Nephron progenitor cell (in vitro differentiated cells): ENCODE data around the gene SHBG.

ENCODE experiments used
- DNase-seq: peaks from one replicate; pipeline ENCODE4 v3.0.0; 2021
- H3K27ac Mint-ChIP-seq: 2 replicates; pipeline ENCODE4 v1.8.0; 2021; ENCODE audit warnings: mild to moderate bottlenecking, moderate library complexity, mixed read lengths
- H3K27me3 Mint-ChIP-seq: 2 replicates; pipeline ENCODE4 v1.8.0; 2021; ENCODE audit warnings: mild to moderate bottlenecking, low read depth, mixed read lengths; ENCODE audit not compliant: poor library complexity
- H3K36me3 Mint-ChIP-seq: 2 replicates; pipeline ENCODE4 v1.8.0; 2021; ENCODE audit warnings: low read depth, mixed read lengths
- H3K4me1 Mint-ChIP-seq: 2 replicates; pipeline ENCODE4 v1.8.0; 2021; ENCODE audit warnings: mixed read lengths
- H3K4me3 Mint-ChIP-seq: 2 replicates; pipeline ENCODE4 v1.8.0; 2021; ENCODE audit warnings: mild to moderate bottlenecking, moderate library complexity, mixed read lengths
- H3K9me3 Mint-ChIP-seq: 2 replicates; pipeline ENCODE4 v1.8.0; 2021; ENCODE audit warnings: mild to moderate bottlenecking, moderate library complexity, mixed read lengths
- CTCF ChIP-seq: fragments of 200-600 bp; sonication (generic); IDR thresholded peaks from 2 replicates; pipeline ENCODE4 v1.5.0; 2021; ENCODE audit warnings: antibody characterized with exemption

The SHBG gene

GRCh38 chr17:7610641-7611040 lies 19.3 kb upstream of the SHBG start:
- no peak for DNase-seq

GRCh38 chr17:7611635-7612293 lies 18.2 kb upstream of the SHBG start:
- peaks cover 6% of the 10 kb centered on the region for H3K27me3 Mint-ChIP-seq
- TF ChIP-seq CTCF = no peak
- H3K27ac Mint-ChIP-seq = peak overlapping the region; percentile 9
- peaks cover 24% of the 10 kb centered on the region for H3K36me3 Mint-ChIP-seq
- DNase-seq = no peak
- H3K9me3 Mint-ChIP-seq = no peaks in the 10 kb centered on the region
- H3K4me1 Mint-ChIP-seq = peaks cover 40% of the 10 kb centered on the region
- peak overlapping the region; percentile 93 for H3K4me3 Mint-ChIP-seq

More at GRCh38 chr17:7610641-7611040, 19.3 kb upstream of the SHBG start:
- Mint-ChIP-seq H3K9me3 (no peaks in the 10 kb centered on the region), H3K27me3 (peaks cover 6% of the 10 kb centered on the region), H3K27ac (no peak overlapping the region), H3K36me3 (peaks cover 33% of the 10 kb centered on the region), H3K4me3 (peak overlapping the region; percentile 38), H3K4me1 (peaks cover 40% of the 10 kb centered on the region)
- TF ChIP-seq CTCF = no peak

GRCh38 chr17:7612294-7612640 lies 17.7 kb upstream of the SHBG start:
- Mint-ChIP-seq H3K4me3 (peak overlapping the region; percentile 93), H3K27me3 (peaks cover 6% of the 10 kb centered on the region), H3K36me3 (peaks cover 24% of the 10 kb centered on the region), H3K9me3 (no peaks in the 10 kb centered on the region), H3K4me1 (peaks cover 40% of the 10 kb centered on the region), H3K27ac (peak overlapping the region; percentile 9)
- no peak for DNase-seq
- TF ChIP-seq CTCF = no peak

GRCh38 chr17:7613769-7614424 lies 16.0 kb upstream of the SHBG start:
- DNase-seq = no peak
- H3K9me3 Mint-ChIP-seq = no peaks in the 10 kb centered on the region

GRCh38 chr17:7614425-7615264 lies 15.3 kb upstream of the SHBG start, which contains the start of gene FXR2:
TSS of gene FXR2 (minus strand) at chr17:7614897. CDS start at chr17:7614532, 365 bp downstream.
- H3K4me1 Mint-ChIP-seq = peaks cover 40% of the 10 kb centered on the region
- H3K4me3 Mint-ChIP-seq = peak within 1 kb of the TSS; percentile 93
- peak; percentile 38 for TF ChIP-seq CTCF
- H3K27me3 Mint-ChIP-seq = peaks cover 15% of the 10 kb centered on the region
- H3K36me3 Mint-ChIP-seq = peaks cover 21% of the 10 kb centered on the region
- peak within 1 kb of the TSS; percentile 98 for H3K27ac Mint-ChIP-seq
- H3K9me3 Mint-ChIP-seq = no peaks in the 10 kb centered on the region
- peak; percentile 100 for DNase-seq

More at GRCh38 chr17:7613769-7614424, 16.0 kb upstream of the SHBG start:
- TF ChIP-seq CTCF = no peak
- peaks cover 10% of the 10 kb centered on the region for H3K27me3 Mint-ChIP-seq
- peaks cover 40% of the 10 kb centered on the region for H3K4me1 Mint-ChIP-seq
- peak overlapping the region; percentile 93 for H3K4me3 Mint-ChIP-seq
- peak overlapping the region; percentile 98 for H3K27ac Mint-ChIP-seq
- H3K36me3 Mint-ChIP-seq = peaks cover 21% of the 10 kb centered on the region
